Mucosa of rectum (tissue), 2 donors: ENCODE data around the gene OR8A1.

Source experiments
- H3K27ac ChIP-seq, 2 donors: one replicate each; pipeline ENCODE4 v1.7.0; 2013; ENCODE audit warnings: inconsistent platforms in 2 of 2, low read depth in 2 of 2, low read length in 2 of 2
- H3K27me3 ChIP-seq, 2 donors: one replicate each; pipeline ENCODE4 v1.7.0; 2013; ENCODE audit warnings: low read length in 2 of 2; ENCODE audit not compliant: control insufficient read depth in 2 of 2, insufficient read depth in 2 of 2
- H3K36me3 ChIP-seq, 2 donors: one replicate each; pipeline ENCODE4 v1.7.0; 2013; ENCODE audit warnings: low read length in 2 of 2; ENCODE audit not compliant: control insufficient read depth in 2 of 2, insufficient read depth in 2 of 2
- H3K4me1 ChIP-seq, 2 donors: one replicate each; pipeline ENCODE4 v1.7.0; 2013; ENCODE audit warnings: low read length in 2 of 2, mild to moderate bottlenecking in 1 of 2; ENCODE audit not compliant: control insufficient read depth in 2 of 2, insufficient read depth in 2 of 2
- H3K4me3 ChIP-seq, 2 donors: one replicate each; pipeline ENCODE4 v1.7.0; 2013; ENCODE audit warnings: low read length in 2 of 2
- H3K9ac ChIP-seq, 2 donors: one replicate each; pipeline ENCODE4 v1.7.0; 2013; ENCODE audit warnings: low read length in 2 of 2, low read depth in 1 of 2, mild to moderate bottlenecking in 1 of 2
- H3K9me3 ChIP-seq, 2 donors: one replicate each; pipeline ENCODE4 v1.7.0; 2013; ENCODE audit warnings: low read length in 2 of 2; ENCODE audit not compliant: control insufficient read depth in 2 of 2
- donor health status: healthy.
- donor health status: Normal muscosa, but diverticular disease.

OR8A1 gene

GRCh38 chr11:124551189-124551588 is 18.6 kb upstream of the OR8A1 start:
- Histone ChIP-seq H3K27me3 (no peaks in the 10 kb centered on the region), H3K4me1 (no peaks in the 10 kb centered on the region), H3K9me3 (no peaks in the 10 kb centered on the region), H3K4me3 (no peak overlapping the region), H3K36me3 (no peaks in the 10 kb centered on the region), H3K9ac (no peak overlapping the region), H3K27ac (no peak overlapping the region)

- H3K9me3 ChIP-seq, result no peaks in the 10 kb centered on the region
- no peaks in the 10 kb centered on the region for H3K4me1 ChIP-seq
- H3K27ac ChIP-seq, result no peak overlapping the region
- no peak overlapping the region for H3K4me3 ChIP-seq
- no peaks in the 10 kb centered on the region for H3K27me3 ChIP-seq
- H3K36me3 ChIP-seq, result no peaks in the 10 kb centered on the region
- no peak overlapping the region for H3K9ac ChIP-seq
Observed at GRCh38 chr11:124551987-124552386, 17.8 kb upstream of the OR8A1 start.

GRCh38 chr11:124556828-124557227 is 13.0 kb upstream of the OR8A1 start:
- Histone ChIP-seq H3K27ac (no peak overlapping the region), H3K4me3 (no peak overlapping the region)

GRCh38 chr11:124570160-124570559 is 363 bp downstream of the OR8A1 start:
- no peak overlapping the region for H3K27ac ChIP-seq
- H3K36me3 ChIP-seq, result no peaks in the 10 kb centered on the region
- H3K9ac ChIP-seq, result no peak overlapping the region
- no peaks in the 10 kb centered on the region for H3K9me3 ChIP-seq
- no peaks in the 10 kb centered on the region for H3K4me1 ChIP-seq
- H3K4me3 ChIP-seq, result no peak overlapping the region
- H3K27me3 ChIP-seq, result no peaks in the 10 kb centered on the region

More at GRCh38 chr11:124556828-124557227, 13.0 kb upstream of the OR8A1 start:
- Histone ChIP-seq H3K27me3 (no peaks in the 10 kb centered on the region), H3K4me1 (no peaks in the 10 kb centered on the region), H3K9me3 (no peaks in the 10 kb centered on the region), H3K9ac (no peak overlapping the region), H3K36me3 (no peaks in the 10 kb centered on the region)

GRCh38 chr11:124577716-124578427 is 8.1 kb downstream of the OR8A1 start:
- no peak overlapping the region for H3K9ac ChIP-seq
- no peaks in the 10 kb centered on the region for H3K36me3 ChIP-seq
- H3K27me3 ChIP-seq, result peaks cover 4 to 8% of the 10 kb centered on the region in 2 donors
- H3K27ac ChIP-seq, result no peak overlapping the region
- H3K4me3 ChIP-seq, result no peak overlapping the region
- no peaks in the 10 kb centered on the region for H3K4me1 ChIP-seq
- no peaks in the 10 kb centered on the region for H3K9me3 ChIP-seq

GRCh38 chr11:124578761-124579160 is 9.0 kb downstream of the OR8A1 start:
- H3K27ac ChIP-seq, result no peak overlapping the region
- H3K4me1 ChIP-seq, result peaks cover 0 to 3% of the 10 kb centered on the region in 2 donors
- H3K9me3 ChIP-seq, result no peaks in the 10 kb centered on the region
- H3K36me3 ChIP-seq, result no peaks in the 10 kb centered on the region
- H3K4me3 ChIP-seq, result no peak overlapping the region
- no peak overlapping the region for H3K9ac ChIP-seq
- peaks cover 4 to 8% of the 10 kb centered on the region in 2 donors for H3K27me3 ChIP-seq

- no peak overlapping the region for H3K4me3 ChIP-seq
- H3K27ac ChIP-seq, result no peak overlapping the region
- H3K9ac ChIP-seq, result no peak overlapping the region
- H3K9me3 ChIP-seq, result no peaks in the 10 kb centered on the region
- peaks cover 4 to 8% of the 10 kb centered on the region in 2 donors for H3K27me3 ChIP-seq
- no peaks in the 10 kb centered on the region for H3K36me3 ChIP-seq
- peaks cover 0 to 3% of the 10 kb centered on the region in 2 donors for H3K4me1 ChIP-seq
Observed at GRCh38 chr11:124581817-124582216, 12.0 kb downstream of the OR8A1 start.

- H3K27ac ChIP-seq, result no peak overlapping the region
- peaks cover 4 to 8% of the 10 kb centered on the region in 2 donors for H3K27me3 ChIP-seq
- H3K4me1 ChIP-seq, result peaks cover 0 to 3% of the 10 kb centered on the region in 2 donors
- no peaks in the 10 kb centered on the region for H3K36me3 ChIP-seq
- H3K4me3 ChIP-seq, result no peak overlapping the region
- no peak overlapping the region for H3K9ac ChIP-seq
- no peaks in the 10 kb centered on the region for H3K9me3 ChIP-seq
Observed at GRCh38 chr11:124582565-124582964, 12.8 kb downstream of the OR8A1 start.

GRCh38 chr11:124583781-124584180 is 14.0 kb downstream of the OR8A1 start:
- Histone ChIP-seq H3K9ac (no peak overlapping the region), H3K27ac (no peak overlapping the region), H3K36me3 (no peaks in the 10 kb centered on the region), H3K27me3 (peaks cover 4 to 8% of the 10 kb centered on the region in 2 donors), H3K4me3 (no peak overlapping the region), H3K9me3 (no peaks in the 10 kb centered on the region), H3K4me1 (peaks cover 0 to 3% of the 10 kb centered on the region in 2 donors)

- Histone ChIP-seq H3K9me3 (no peaks in the 10 kb centered on the region), H3K4me1 (peaks cover 0 to 3% of the 10 kb centered on the region in 2 donors), H3K36me3 (no peaks in the 10 kb centered on the region), H3K27me3 (peaks cover 4 to 8% of the 10 kb centered on the region in 2 donors), H3K27ac (no peak overlapping the region), H3K4me3 (no peak overlapping the region), H3K9ac (no peak overlapping the region)
Observed at GRCh38 chr11:124584681-124585372, 15.0 kb downstream of the OR8A1 start.
